Neural progenitor cell (in vitro differentiated cells): ENCODE results near the gene KLHL29.

Source experiments
- CTCF ChIP-seq: fragments of 200-600 bp; sonication (generic); IDR thresholded peaks from 2 replicates; pipeline ENCODE4 v1.5.1; 2017; ENCODE audit warnings: antibody characterized with exemption, mild to moderate bottlenecking
- EZH2 ChIP-seq: fragments of 200-600 bp; sonication (generic); IDR thresholded peaks from 2 replicates; pipeline ENCODE4 v1.6.1; 2017; ENCODE audit warnings: antibody characterized with exemption, mild to moderate bottlenecking, moderate library complexity
- EZH2phosphoT487 ChIP-seq: fragments of 200-600 bp; sonication (generic); IDR thresholded peaks from 2 replicates; pipeline ENCODE4 v1.6.1; 2017; ENCODE audit warnings: antibody characterized with exemption

GRCh38 chr2:23532391-23533337 is 147.7 kb downstream of the KLHL29 start:
- TF ChIP-seq CTCF, result no peak
- no peak for TF ChIP-seq EZH2
- TF ChIP-seq EZH2phosphoT487, result no peak
